Effector memory CD8-positive, alpha-beta T cell (primary cell): Measurements from ENCODE around the gene FASN.
"Not testable (repeated sequence)": the region's sequence is repeated elsewhere in the genome, so short reads cannot be mapped to it uniquely, and the experiment has no call there.

ENCODE experiments used
- ATAC-seq: fragments of 150-1000 bp; cut with Tn5 transposase; replicated peaks from 2 replicates; pipeline ENCODE4 v1.10.0; 2021; ENCODE audit warnings: mild to moderate bottlenecking, moderate library complexity
- DNase-seq, 3 experiments: peaks; one replicate each; pipeline ENCODE4 v3.0.0; 2021
- H3K27ac Mint-ChIP-seq, 2 donors: one replicate each; pipeline ENCODE4 v1.8.0; 2022; ENCODE audit warnings: mild to moderate bottlenecking in 2 of 2, mixed read lengths in 2 of 2, moderate library complexity in 2 of 2
- H3K27me3 Mint-ChIP-seq, 2 donors: one replicate each; pipeline ENCODE4 v1.8.0; 2022; ENCODE audit warnings: mixed read lengths in 2 of 2
- H3K36me3 Mint-ChIP-seq: one replicate; pipeline ENCODE4 v1.8.0; 2022; ENCODE audit warnings: mild to moderate bottlenecking, moderate library complexity, mixed read lengths; ENCODE audit not compliant: insufficient read depth
- H3K4me1 Mint-ChIP-seq, 2 donors: one replicate each; pipeline ENCODE4 v1.8.0; 2022; ENCODE audit warnings: low read depth in 2 of 2, mixed read lengths in 2 of 2
- H3K4me3 Mint-ChIP-seq, 2 donors: one replicate each; pipeline ENCODE4 v1.8.0; 2022; ENCODE audit warnings: mild to moderate bottlenecking in 2 of 2, mixed read lengths in 2 of 2, moderate library complexity in 2 of 2
- H3K9me3 Mint-ChIP-seq, 2 donors: one replicate each; pipeline ENCODE4 v1.8.0; 2022; ENCODE audit warnings: mixed read lengths in 2 of 2

FASN gene

GRCh38 chr17:82043507-82043906, 54.5 kb downstream of the FASN start:
- ATAC-seq (no peak), DNase-seq (no peak)
- Mint-ChIP-seq H3K36me3 (no peaks in the 10 kb centered on the region), H3K4me1 (peaks cover 0 to 6% of the 10 kb centered on the region in 2 donors), H3K9me3 (no peaks in the 10 kb centered on the region), H3K4me3 (no peak overlapping the region), H3K27ac (no peak overlapping the region), H3K27me3 (no peaks in the 10 kb centered on the region)

- no peak overlapping the region for H3K27ac Mint-ChIP-seq
- no peak overlapping the region for H3K4me3 Mint-ChIP-seq
- H3K4me1 Mint-ChIP-seq, result peaks cover 5 to 11% of the 10 kb centered on the region in 2 donors
- peaks cover 3% of the 10 kb centered on the region for H3K36me3 Mint-ChIP-seq
- DNase-seq, result no peak
- no peak for ATAC-seq
- no peaks in the 10 kb centered on the region for H3K9me3 Mint-ChIP-seq
- H3K27me3 Mint-ChIP-seq, result no peaks in the 10 kb centered on the region
Measured at GRCh38 chr17:82042649-82043048, 55.4 kb downstream of the FASN start.

GRCh38 chr17:82041144-82041814, 56.8 kb downstream of the FASN start:
- no peaks in the 10 kb centered on the region for H3K27me3 Mint-ChIP-seq
- no peak for ATAC-seq
- H3K36me3 Mint-ChIP-seq, result peaks cover 12% of the 10 kb centered on the region
- no peak for DNase-seq
- no peaks in the 10 kb centered on the region for H3K9me3 Mint-ChIP-seq
- peaks cover 7 to 12% of the 10 kb centered on the region in 2 donors for H3K4me1 Mint-ChIP-seq
- peak overlapping the region in 1 of 2 donors; percentile 76 for H3K27ac Mint-ChIP-seq
- H3K4me3 Mint-ChIP-seq, result no peak overlapping the region

- Mint-ChIP-seq H3K27ac (no peak overlapping the region), H3K4me3 (peak overlapping the region in 1 of 2 donors; percentile 31)
Measured at GRCh38 chr17:82039695-82040299, 58.2 kb downstream of the FASN start.

GRCh38 chr17:82038796-82039409, 59.1 kb downstream of the FASN start:
- H3K36me3 Mint-ChIP-seq, result peaks cover 12% of the 10 kb centered on the region
- not testable (repeated sequence) for ATAC-seq, H3K27me3 Mint-ChIP-seq, H3K27ac Mint-ChIP-seq, DNase-seq, H3K9me3 Mint-ChIP-seq
- peak overlapping the region; percentile 31 to 32 for H3K4me3 Mint-ChIP-seq
- H3K4me1 Mint-ChIP-seq, result peaks cover 17 to 21% of the 10 kb centered on the region in 2 donors

More at GRCh38 chr17:82039695-82040299, 58.2 kb downstream of the FASN start:
- no peak for ATAC-seq
- DNase-seq, result no peak
- H3K9me3 Mint-ChIP-seq, result no peaks in the 10 kb centered on the region
- H3K36me3 Mint-ChIP-seq, result peaks cover 12% of the 10 kb centered on the region
- H3K27me3 Mint-ChIP-seq, result no peaks in the 10 kb centered on the region
- peaks cover 17 to 21% of the 10 kb centered on the region in 2 donors for H3K4me1 Mint-ChIP-seq

- no peaks in the 10 kb centered on the region for H3K9me3 Mint-ChIP-seq
- ATAC-seq (no peak), DNase-seq (no peak)
- H3K27me3 Mint-ChIP-seq, result no peaks in the 10 kb centered on the region
- H3K4me3 Mint-ChIP-seq, result peak overlapping the region; percentile 82 to 88
- H3K27ac Mint-ChIP-seq, result peak overlapping the region; percentile 79 to 88
- H3K36me3 Mint-ChIP-seq, result peaks cover 12% of the 10 kb centered on the region
- H3K4me1 Mint-ChIP-seq, result peaks cover 17 to 21% of the 10 kb centered on the region in 2 donors
Measured at GRCh38 chr17:82037889-82038195, 60.2 kb downstream of the FASN start.

- DNase-seq (peak; percentile 91 to 93 (median 92)), ATAC-seq (peak; percentile 90)
- H3K27ac Mint-ChIP-seq, result peak within 1 kb of the TSS; percentile 79 to 88
- peak within 1 kb of the TSS; percentile 82 to 88 for H3K4me3 Mint-ChIP-seq
- peaks cover 17 to 21% of the 10 kb centered on the region in 2 donors for H3K4me1 Mint-ChIP-seq
- H3K9me3 Mint-ChIP-seq, result no peaks in the 10 kb centered on the region
- peaks cover 12% of the 10 kb centered on the region for H3K36me3 Mint-ChIP-seq
- no peaks in the 10 kb centered on the region for H3K27me3 Mint-ChIP-seq
Measured at GRCh38 chr17:82037092-82037888, 60.7 kb downstream of the FASN start, which contains the start of gene DCXR. DCXR (minus strand) TSS chr17:82037697; CDS start chr17:82037682, 15 bp downstream.

GRCh38 chr17:82036634-82037091, 61.4 kb downstream of the FASN start:
- peaks cover 12% of the 10 kb centered on the region for H3K36me3 Mint-ChIP-seq
- no peaks in the 10 kb centered on the region for H3K9me3 Mint-ChIP-seq
- DNase-seq, result no peak
- no peaks in the 10 kb centered on the region for H3K27me3 Mint-ChIP-seq
- peaks cover 17 to 21% of the 10 kb centered on the region in 2 donors for H3K4me1 Mint-ChIP-seq
- peak overlapping the region; percentile 82 to 88 for H3K4me3 Mint-ChIP-seq
- ATAC-seq, result no peak
- H3K27ac Mint-ChIP-seq, result peak overlapping the region; percentile 57 to 88

- DNase-seq (no peak), ATAC-seq (no peak)
- Mint-ChIP-seq H3K36me3 (peaks cover 12% of the 10 kb centered on the region), H3K27me3 (no peaks in the 10 kb centered on the region), H3K4me1 (peaks cover 17 to 21% of the 10 kb centered on the region in 2 donors), H3K9me3 (no peaks in the 10 kb centered on the region), H3K4me3 (peak overlapping the region; percentile 82 to 88), H3K27ac (peak overlapping the region; percentile 57 to 88)
Measured at GRCh38 chr17:82035956-82036633, 61.9 kb downstream of the FASN start.

GRCh38 chr17:82035488-82035887, 62.5 kb downstream of the FASN start:
- DNase-seq, result no peak
- H3K36me3 Mint-ChIP-seq, result peaks cover 13% of the 10 kb centered on the region
- no peaks in the 10 kb centered on the region for H3K27me3 Mint-ChIP-seq
- H3K4me1 Mint-ChIP-seq, result peaks cover 19 to 23% of the 10 kb centered on the region in 2 donors
- no peaks in the 10 kb centered on the region for H3K9me3 Mint-ChIP-seq
- no peak for ATAC-seq
- H3K27ac Mint-ChIP-seq, result peak overlapping the region in 1 of 2 donors; percentile 57
- peak overlapping the region; percentile 82 to 88 for H3K4me3 Mint-ChIP-seq

GRCh38 chr17:82034371-82035011, 63.5 kb downstream of the FASN start:
- ATAC-seq (no peak), DNase-seq (no peak)
- H3K4me3 Mint-ChIP-seq, result peak overlapping the region in 1 of 2 donors; percentile 2
- H3K4me1 Mint-ChIP-seq, result peaks cover 24 to 28% of the 10 kb centered on the region in 2 donors
- H3K27me3 Mint-ChIP-seq, result no peaks in the 10 kb centered on the region
- H3K27ac Mint-ChIP-seq, result no peak overlapping the region
- no peaks in the 10 kb centered on the region for H3K9me3 Mint-ChIP-seq
- H3K36me3 Mint-ChIP-seq, result peaks cover 15% of the 10 kb centered on the region

GRCh38 chr17:82033359-82034085, 64.5 kb downstream of the FASN start:
- Mint-ChIP-seq H3K27me3 (no peaks in the 10 kb centered on the region), H3K4me3 (no peak overlapping the region), H3K4me1 (peaks cover 23 to 25% of the 10 kb centered on the region in 2 donors), H3K27ac (no peak overlapping the region), H3K9me3 (no peaks in the 10 kb centered on the region), H3K36me3 (peaks cover 15% of the 10 kb centered on the region)
- ATAC-seq, result no peak
- DNase-seq, result no peak
